Testis (tissue), 2 donors: Measurements from ENCODE around the gene CDH23.

Experiments used
- POLR2A ChIP-seq: fragments of 450-650 bp; IDR thresholded peaks from one replicate; pipeline ENCODE4 v1.6.1; 2017; ENCODE audit warnings: antibody characterized with exemption, mild to moderate bottlenecking, moderate library complexity
- TF ChIP-seq, protein P1 (sequence below), 3 experiments: fragments of 450-650 bp in 2 of 3; fragments of 200-600 bp in 1 of 3; sonication (generic) in 1 of 3; IDR thresholded peaks; one replicate each; pipeline ENCODE4 v1.5.1; 2016 to 2019; ENCODE audit warnings: antibody characterized with exemption in 3 of 3, mild to moderate bottlenecking in 2 of 3, moderate library complexity in 1 of 3

DNA sequence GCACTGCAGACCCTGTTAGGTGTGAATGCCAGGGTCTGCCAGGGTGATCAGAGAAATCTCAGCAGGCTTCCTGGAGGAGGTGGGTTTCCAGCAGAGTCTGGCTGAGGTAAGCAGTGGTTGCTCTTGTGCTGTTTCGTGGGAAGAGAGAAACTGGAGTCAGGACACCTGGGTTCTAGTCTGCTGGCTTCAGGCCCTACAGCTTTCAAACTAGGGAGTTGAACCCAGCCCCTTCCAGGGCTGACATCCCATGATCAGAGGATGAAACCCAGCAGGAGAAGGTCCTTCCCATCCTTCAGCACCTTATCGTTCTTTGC lies 116.8 kb downstream of the CDH23 start:
- TF ChIP-seq, protein P1, sequence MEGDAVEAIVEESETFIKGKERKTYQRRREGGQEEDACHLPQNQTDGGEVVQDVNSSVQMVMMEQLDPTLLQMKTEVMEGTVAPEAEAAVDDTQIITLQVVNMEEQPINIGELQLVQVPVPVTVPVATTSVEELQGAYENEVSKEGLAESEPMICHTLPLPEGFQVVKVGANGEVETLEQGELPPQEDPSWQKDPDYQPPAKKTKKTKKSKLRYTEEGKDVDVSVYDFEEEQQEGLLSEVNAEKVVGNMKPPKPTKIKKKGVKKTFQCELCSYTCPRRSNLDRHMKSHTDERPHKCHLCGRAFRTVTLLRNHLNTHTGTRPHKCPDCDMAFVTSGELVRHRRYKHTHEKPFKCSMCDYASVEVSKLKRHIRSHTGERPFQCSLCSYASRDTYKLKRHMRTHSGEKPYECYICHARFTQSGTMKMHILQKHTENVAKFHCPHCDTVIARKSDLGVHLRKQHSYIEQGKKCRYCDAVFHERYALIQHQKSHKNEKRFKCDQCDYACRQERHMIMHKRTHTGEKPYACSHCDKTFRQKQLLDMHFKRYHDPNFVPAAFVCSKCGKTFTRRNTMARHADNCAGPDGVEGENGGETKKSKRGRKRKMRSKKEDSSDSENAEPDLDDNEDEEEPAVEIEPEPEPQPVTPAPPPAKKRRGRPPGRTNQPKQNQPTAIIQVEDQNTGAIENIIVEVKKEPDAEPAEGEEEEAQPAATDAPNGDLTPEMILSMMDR (IDR thresholded peaks at IDR 0.05) = no peak
- no peak for TF ChIP-seq POLR2A
